ENCODE results near the gene LMBR1.
A peak's percentile ranks its signal among the peaks of the same experiment; 100 is the strongest.

Gene LMBR1

GRCh38 chr7:156665101-156665500 is 227.9 kb downstream of the LMBR1 start:
- no peak for TF ChIP-seq USF1 (IDR thresholded peaks at IDR 0.05)
- TF ChIP-seq NFIC (IDR thresholded peaks at IDR 0.05): no peak
- no peak for TF ChIP-seq TCF12 (IDR thresholded peaks at IDR 0.05; ENCODE audit: low read depth)
- TF ChIP-seq YY1 (IDR thresholded peaks at IDR 0.05; ENCODE audit: low read depth): no peak
- TF ChIP-seq TAF1 (IDR thresholded peaks at IDR 0.05; ENCODE audit: low read depth): no peak
- no peak for TF ChIP-seq CREB1 (IDR thresholded peaks at IDR 0.05; ENCODE audit: low read depth)
- TF ChIP-seq ZBTB7A (IDR thresholded peaks at IDR 0.05; ENCODE audit: low read depth): no peak
- no peak for TF ChIP-seq MAX (IDR thresholded peaks at IDR 0.05)
- no peak for TF ChIP-seq RAD21 (IDR thresholded peaks at IDR 0.05; ENCODE audit: low read depth)
- TF ChIP-seq TEAD4 (IDR thresholded peaks at IDR 0.05): no peak
- no peak for TF ChIP-seq FOXM1 (IDR thresholded peaks at IDR 0.05; ENCODE audit: borderline replicate concordance, low read depth)
- no peak for TF ChIP-seq EP300 (IDR thresholded peaks at IDR 0.05; ENCODE audit: borderline replicate concordance)

GRCh38 chr7:156662277-156662676 is 230.7 kb downstream of the LMBR1 start:
- TF ChIP-seq ZBTB7A (IDR thresholded peaks at IDR 0.05; ENCODE audit: low read depth) (no peak), CEBPB (IDR thresholded peaks at IDR 0.05) (no peak), RAD21 (IDR thresholded peaks at IDR 0.05; ENCODE audit: low read depth) (no peak)

GRCh38 chr7:156661637-156662036 is 231.3 kb downstream of the LMBR1 start:
- no peak for TF ChIP-seq ZBTB7A (IDR thresholded peaks at IDR 0.05; ENCODE audit: low read depth)
- no peak for TF ChIP-seq TEAD4 (IDR thresholded peaks at IDR 0.05)

- TF ChIP-seq EGR1 (IDR thresholded peaks at IDR 0.05) (no peak), TEAD4 (IDR thresholded peaks at IDR 0.05) (no peak), ZBTB7A (IDR thresholded peaks at IDR 0.05; ENCODE audit: low read depth) (no peak), CEBPB (IDR thresholded peaks at IDR 0.05) (no peak), RAD21 (IDR thresholded peaks at IDR 0.05; ENCODE audit: low read depth) (no peak), MAX (IDR thresholded peaks at IDR 0.05) (no peak), USF1 (IDR thresholded peaks at IDR 0.05) (no peak)
These were observed 233.0 kb downstream of the LMBR1 start for GRCh38 chr7:156659961-156660360.

GRCh38 chr7:156659203-156659602 is 233.8 kb downstream of the LMBR1 start:
- TF ChIP-seq MAX (IDR thresholded peaks at IDR 0.05) (no peak), CEBPB (IDR thresholded peaks at IDR 0.05) (peak; percentile 55; the same call in 1 of the 2 replicates)

GRCh38 chr7:156657681-156658080 is 235.3 kb downstream of the LMBR1 start:
- no peak for TF ChIP-seq CEBPB (IDR thresholded peaks at IDR 0.05)
- TF ChIP-seq FOXM1 (IDR thresholded peaks at IDR 0.05; ENCODE audit: borderline replicate concordance, low read depth): no peak
- TF ChIP-seq ZBTB7A (IDR thresholded peaks at IDR 0.05; ENCODE audit: low read depth): no peak
- TF ChIP-seq EGR1 (IDR thresholded peaks at IDR 0.05): no peak
- no peak for TF ChIP-seq CREB1 (IDR thresholded peaks at IDR 0.05; ENCODE audit: low read depth)
- TF ChIP-seq NFIC (IDR thresholded peaks at IDR 0.05): no peak
- no peak for TF ChIP-seq MAX (IDR thresholded peaks at IDR 0.05)
- TF ChIP-seq EP300 (IDR thresholded peaks at IDR 0.05; ENCODE audit: borderline replicate concordance): no peak
- TF ChIP-seq RAD21 (IDR thresholded peaks at IDR 0.05; ENCODE audit: low read depth): no peak
- TF ChIP-seq YY1 (IDR thresholded peaks at IDR 0.05; ENCODE audit: low read depth): no peak
- no peak for TF ChIP-seq USF1 (IDR thresholded peaks at IDR 0.05)
- TF ChIP-seq TAF1 (IDR thresholded peaks at IDR 0.05; ENCODE audit: low read depth): no peak
- no peak for TF ChIP-seq REST (IDR thresholded peaks at IDR 0.05; ENCODE audit: low read depth)
- TF ChIP-seq TEAD4 (IDR thresholded peaks at IDR 0.05): no peak
- TF ChIP-seq TCF12 (IDR thresholded peaks at IDR 0.05; ENCODE audit: low read depth): no peak

GRCh38 chr7:156656598-156656997 is 236.4 kb downstream of the LMBR1 start:
- TF ChIP-seq EGR1 (IDR thresholded peaks at IDR 0.05) (no peak), RAD21 (IDR thresholded peaks at IDR 0.05; ENCODE audit: low read depth) (no peak), CREB1 (IDR thresholded peaks at IDR 0.05; ENCODE audit: low read depth) (no peak), ZBTB7A (IDR thresholded peaks at IDR 0.05; ENCODE audit: low read depth) (no peak), TAF1 (IDR thresholded peaks at IDR 0.05; ENCODE audit: low read depth) (no peak), TCF12 (IDR thresholded peaks at IDR 0.05; ENCODE audit: low read depth) (no peak), EP300 (IDR thresholded peaks at IDR 0.05; ENCODE audit: borderline replicate concordance) (no peak), TEAD4 (IDR thresholded peaks at IDR 0.05) (no peak), USF1 (IDR thresholded peaks at IDR 0.05) (no peak), NFIC (IDR thresholded peaks at IDR 0.05) (no peak), REST (IDR thresholded peaks at IDR 0.05; ENCODE audit: low read depth) (no peak), CEBPB (IDR thresholded peaks at IDR 0.05) (no peak), FOXM1 (IDR thresholded peaks at IDR 0.05; ENCODE audit: borderline replicate concordance, low read depth) (no peak), YY1 (IDR thresholded peaks at IDR 0.05; ENCODE audit: low read depth) (no peak), MAX (IDR thresholded peaks at IDR 0.05) (no peak)
